OCI-LY3 (cell line): Measurements from ENCODE around the gene GFPT2.

Experiments used
- H2AFZ ChIP-seq: fragments of 200-600, 300-600 bp; shearing (Covaris generic); 2 replicates; pipeline ENCODE4 v1.6.0; 2014; ENCODE audit warnings: antibody characterized with exemption, low read depth, low read length
- H3K27ac ChIP-seq: fragments of 200-600, 300-600 bp; sonication (generic); 2 replicates; pipeline ENCODE4 v1.5.1; 2014; ENCODE audit warnings: mild to moderate bottlenecking, low read length, moderate library complexity, mixed read lengths
- H3K27me3 ChIP-seq: fragments of 200-600, 300-600 bp; sonication (generic); 2 replicates; pipeline ENCODE4 v1.6.1; 2014; ENCODE audit warnings: low read depth, low read length, mixed read lengths
- H3K36me3 ChIP-seq: fragments of 200-600, 300-600 bp; sonication (generic); replicated peaks from 2 replicates; pipeline ENCODE3; 2014; ENCODE audit warnings: low read depth, low read length, mixed read lengths
- H3K4me1 ChIP-seq: fragments of 300-600, 200-600 bp; sonication (generic); 2 replicates; pipeline ENCODE4 v1.6.1; 2014; ENCODE audit warnings: low read length, mixed read lengths
- H3K4me2 ChIP-seq: fragments of 200-600, 300-600 bp; sonication (generic); 2 replicates; pipeline ENCODE4 v1.6.1; 2014; ENCODE audit warnings: low read length, mixed read lengths
- H3K4me3 ChIP-seq: fragments of 300-600, 200-600 bp; sonication (generic); 2 replicates; pipeline ENCODE4 v1.5.1; 2014; ENCODE audit warnings: antibody characterized with exemption, mild to moderate bottlenecking, low read length, moderate library complexity
- H3K79me2 ChIP-seq: fragments of 300-600, 200-600 bp; shearing (Covaris generic); 2 replicates; pipeline ENCODE4 v1.6.1; 2014; ENCODE audit warnings: mild to moderate bottlenecking, low read length, mixed read lengths
- H3K9ac ChIP-seq: fragments of 300-600, 200-600 bp; shearing (Covaris generic); 2 replicates; pipeline ENCODE4 v1.6.0; 2014; ENCODE audit warnings: mild to moderate bottlenecking, low read length, moderate library complexity
- H3K9me3 ChIP-seq: fragments of 200-600, 300-600 bp; shearing (Covaris generic); 2 replicates; pipeline ENCODE4 v1.6.1; 2014; ENCODE audit warnings: low read length, mixed read lengths; ENCODE audit not compliant: insufficient read depth
- H4K20me1 ChIP-seq: fragments of 200-600, 300-600 bp; sonication (generic); 2 replicates; pipeline ENCODE4 v1.6.1; 2016; ENCODE audit warnings: low read length, mixed read lengths; ENCODE audit not compliant: insufficient read depth
- CTCF ChIP-seq: fragments of 200-600, 300-600 bp; sonication (generic); IDR thresholded peaks from 2 replicates; pipeline ENCODE4 v1.5.1; 2014; ENCODE audit warnings: antibody characterized with exemption, low read length, low read depth
- EZH2phosphoT487 ChIP-seq: fragments of 200-600 bp; shearing (Covaris generic); IDR thresholded peaks from 2 replicates; pipeline ENCODE4 v1.6.1; 2018; ENCODE audit warnings: antibody characterized with exemption, mixed run types, low read depth

The GFPT2 gene

GRCh38 chr5:180367300-180367699 lies 14.2 kb upstream of the GFPT2 start:
- Histone ChIP-seq H2AFZ (no peak overlapping the region), H3K4me1 (no peaks in the 10 kb centered on the region), H3K4me2 (no peak overlapping the region), H3K79me2 (no peaks in the 10 kb centered on the region), H3K27ac (no peak overlapping the region), H3K9ac (no peak overlapping the region), H3K9me3 (no peaks in the 10 kb centered on the region), H3K36me3 (no peaks in the 10 kb centered on the region), H3K4me3 (no peak overlapping the region), H3K27me3 (no peaks in the 10 kb centered on the region), H4K20me1 (no peaks in the 10 kb centered on the region)
- TF ChIP-seq CTCF (no peak), EZH2phosphoT487 (no peak)

- Histone ChIP-seq H3K36me3 (no peaks in the 10 kb centered on the region), H3K9me3 (no peaks in the 10 kb centered on the region), H3K4me2 (no peak overlapping the region), H3K4me1 (no peaks in the 10 kb centered on the region), H2AFZ (no peak overlapping the region), H3K27me3 (no peaks in the 10 kb centered on the region), H3K9ac (no peak overlapping the region), H3K27ac (no peak overlapping the region), H3K4me3 (no peak overlapping the region), H4K20me1 (no peaks in the 10 kb centered on the region), H3K79me2 (no peaks in the 10 kb centered on the region)
- TF ChIP-seq CTCF (no peak), EZH2phosphoT487 (no peak)
Measured at GRCh38 chr5:180366326-180366725, 13.2 kb upstream of the GFPT2 start.

- H3K9me3 ChIP-seq: no peaks in the 10 kb centered on the region
- no peak overlapping the region for H2AFZ ChIP-seq
- no peaks in the 10 kb centered on the region for H3K79me2 ChIP-seq
- H3K27me3 ChIP-seq: no peaks in the 10 kb centered on the region
- H3K4me3 ChIP-seq: no peak overlapping the region
- H3K9ac ChIP-seq: no peak overlapping the region
- no peaks in the 10 kb centered on the region for H3K36me3 ChIP-seq
- no peaks in the 10 kb centered on the region for H3K4me1 ChIP-seq
- no peaks in the 10 kb centered on the region for H4K20me1 ChIP-seq
- H3K4me2 ChIP-seq: no peak overlapping the region
- TF ChIP-seq CTCF: no peak
- no peak for TF ChIP-seq EZH2phosphoT487
- no peak overlapping the region for H3K27ac ChIP-seq
Measured at GRCh38 chr5:180365829-180366228, 12.7 kb upstream of the GFPT2 start.

- Histone ChIP-seq H3K79me2 (no peaks in the 10 kb centered on the region), H3K4me3 (no peak overlapping the region), H3K9me3 (no peaks in the 10 kb centered on the region), H3K27me3 (no peaks in the 10 kb centered on the region), H3K4me2 (no peak overlapping the region), H4K20me1 (no peaks in the 10 kb centered on the region), H2AFZ (no peak overlapping the region), H3K9ac (no peak overlapping the region), H3K27ac (no peak overlapping the region), H3K4me1 (no peaks in the 10 kb centered on the region), H3K36me3 (no peaks in the 10 kb centered on the region)
- TF ChIP-seq EZH2phosphoT487 (no peak), CTCF (no peak)
Measured at GRCh38 chr5:180364306-180364856, 11.2 kb upstream of the GFPT2 start.
